ENCODE results near the gene MRTFB.

DNA sequence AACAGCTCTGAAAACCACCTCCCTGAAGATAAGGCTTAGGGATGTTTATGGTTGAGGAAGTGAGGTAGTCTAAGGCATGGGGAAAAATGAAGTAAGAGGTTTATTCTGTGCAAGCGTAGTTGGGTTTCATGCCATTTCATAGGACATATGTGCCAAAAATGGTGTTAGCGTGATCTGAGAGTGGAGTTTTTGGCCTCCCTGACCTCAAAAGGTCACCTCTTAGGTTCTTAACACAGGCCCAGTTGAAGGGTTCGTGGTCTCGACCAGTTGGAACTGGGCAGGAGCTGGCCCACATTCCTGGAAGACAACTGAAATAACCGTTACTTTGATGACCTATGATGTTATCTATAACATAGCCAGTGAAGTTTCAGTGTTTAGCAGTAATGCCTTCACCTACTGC lies 57.0 kb downstream of the MRTFB start:
- TF ChIP-seq EZH2 (IDR thresholded peaks at IDR 0.05; ENCODE audit: borderline replicate concordance, low read depth, low read length, severe bottlenecking), result no peak
- TF ChIP-seq, protein P1, sequence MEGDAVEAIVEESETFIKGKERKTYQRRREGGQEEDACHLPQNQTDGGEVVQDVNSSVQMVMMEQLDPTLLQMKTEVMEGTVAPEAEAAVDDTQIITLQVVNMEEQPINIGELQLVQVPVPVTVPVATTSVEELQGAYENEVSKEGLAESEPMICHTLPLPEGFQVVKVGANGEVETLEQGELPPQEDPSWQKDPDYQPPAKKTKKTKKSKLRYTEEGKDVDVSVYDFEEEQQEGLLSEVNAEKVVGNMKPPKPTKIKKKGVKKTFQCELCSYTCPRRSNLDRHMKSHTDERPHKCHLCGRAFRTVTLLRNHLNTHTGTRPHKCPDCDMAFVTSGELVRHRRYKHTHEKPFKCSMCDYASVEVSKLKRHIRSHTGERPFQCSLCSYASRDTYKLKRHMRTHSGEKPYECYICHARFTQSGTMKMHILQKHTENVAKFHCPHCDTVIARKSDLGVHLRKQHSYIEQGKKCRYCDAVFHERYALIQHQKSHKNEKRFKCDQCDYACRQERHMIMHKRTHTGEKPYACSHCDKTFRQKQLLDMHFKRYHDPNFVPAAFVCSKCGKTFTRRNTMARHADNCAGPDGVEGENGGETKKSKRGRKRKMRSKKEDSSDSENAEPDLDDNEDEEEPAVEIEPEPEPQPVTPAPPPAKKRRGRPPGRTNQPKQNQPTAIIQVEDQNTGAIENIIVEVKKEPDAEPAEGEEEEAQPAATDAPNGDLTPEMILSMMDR (IDR thresholded peaks at IDR 0.05; ENCODE audit: extremely low read depth in 1 of 2, insufficient read depth in 1 of 2, low read depth in 1 of 2, low read length in 2 of 2), result no peak
- TF ChIP-seq POLR2A (IDR thresholded peaks at IDR 0.05; ENCODE audit: low read depth, low read length), result no peak

All from endothelial cell of umbilical vein (primary cell).